HepG2 (cell line): ENCODE measurements around the gene SEC14L6. TPM values are rescaled to one million over a fixed set of nuclear protein-coding genes. Genes with fewer than 3 reads are reported as not detected.

Experiments used
- HNRNPH1 ChIP-seq: fragments of 200-400 bp; formaldehyde crosslinking; optimal IDR thresholded peaks from 2 replicates; pipeline ENCODE3; 2017; ENCODE audit warnings: mild to moderate bottlenecking, low read depth, low read length
- NR2F6 ChIP-seq, 2 experiments: IDR thresholded peaks; 2 replicates each; pipeline ENCODE4 v1.6.1; 2016; ENCODE audit warnings: antibody characterized with exemption in 1 of 2, mild to moderate bottlenecking in 1 of 2
- POLR2G ChIP-seq: fragments of 200-400 bp; formaldehyde crosslinking; IDR thresholded peaks from 2 replicates; pipeline ENCODE4 v1.6.1; 2018; ENCODE audit warnings: mild to moderate bottlenecking, low read depth, low read length, moderate library complexity
- SALL2 ChIP-seq: sonication (generic); formaldehyde crosslinking; IDR thresholded peaks from 2 replicates; pipeline ENCODE4 v1.8.1; 2023; ENCODE audit warnings: mild to moderate bottlenecking, missing genetic modification reagents, inconsistent platforms
- SMC3 ChIP-seq: IDR thresholded peaks from 2 replicates; pipeline ENCODE4 v1.6.1; 2011; ENCODE audit warnings: low read length, improper control_type of control experiment
- SP5 ChIP-seq: IDR thresholded peaks from 2 replicates; pipeline ENCODE4 v1.6.1; 2016; ENCODE audit warnings: low read depth, borderline replicate concordance
- ZNF280B ChIP-seq: sonication (generic); formaldehyde crosslinking; IDR thresholded peaks from 2 replicates; pipeline ENCODE4 v1.5.0; 2020; ENCODE audit warnings: missing genetic modification reagents, mild to moderate bottlenecking, borderline replicate concordance
- polyA plus RNA-seq, 8 experiments: library from polyadenylated mRNA; depleted of rRNA in 3 of 8; stranded (reverse) in 7 of 8; unstranded in 1 of 8; fragments of >200 nt; fragmentation: Illumina TruSeq in 4 of 8; extraction: Trizol in 4 of 8; gene quantifications; 2 replicates each; pipeline versions ENCODE4 v1.2.1 to v1.2.3, GENCODE V29; 2011 to 2016; ENCODE audit warnings: low read depth in 4 of 8, missing spikeins in 1 of 8, mixed read lengths in 1 of 8; ENCODE audit not compliant: insufficient read depth in 1 of 8
- total RNA-seq, 5 experiments: library from RNA; depleted of rRNA; stranded (reverse); fragments of >200 nt; fragmentation: Illumina TruSeq; extraction: Trizol; gene quantifications; 2 replicates each; pipeline ENCODE4 v1.2.3, GENCODE V29; 2016; ENCODE audit warnings: low read depth in 1 of 5
- TF ChIP-seq, protein P1 (sequence below): IDR thresholded peaks from 2 replicates; pipeline ENCODE4 v1.6.1; 2016; ENCODE audit warnings: mild to moderate bottlenecking
- TF ChIP-seq, protein P2 (sequence below): sonication (generic); formaldehyde crosslinking; IDR thresholded peaks from 2 replicates; pipeline ENCODE4 v1.4.0; 2020; ENCODE audit warnings: missing genetic modification reagents

SEC14L6 gene
- total and polyA plus RNA-seq, 2 of the 13 experiments (the other 11 are each of a cell fraction or from before 2014, with no cell fraction given): 0.09 to 9.3 TPM

GRCh38 chr22:30516273-30516672 is 30.3 kb downstream of the SEC14L6 start (continued):
- TF ChIP-seq, protein P1, sequence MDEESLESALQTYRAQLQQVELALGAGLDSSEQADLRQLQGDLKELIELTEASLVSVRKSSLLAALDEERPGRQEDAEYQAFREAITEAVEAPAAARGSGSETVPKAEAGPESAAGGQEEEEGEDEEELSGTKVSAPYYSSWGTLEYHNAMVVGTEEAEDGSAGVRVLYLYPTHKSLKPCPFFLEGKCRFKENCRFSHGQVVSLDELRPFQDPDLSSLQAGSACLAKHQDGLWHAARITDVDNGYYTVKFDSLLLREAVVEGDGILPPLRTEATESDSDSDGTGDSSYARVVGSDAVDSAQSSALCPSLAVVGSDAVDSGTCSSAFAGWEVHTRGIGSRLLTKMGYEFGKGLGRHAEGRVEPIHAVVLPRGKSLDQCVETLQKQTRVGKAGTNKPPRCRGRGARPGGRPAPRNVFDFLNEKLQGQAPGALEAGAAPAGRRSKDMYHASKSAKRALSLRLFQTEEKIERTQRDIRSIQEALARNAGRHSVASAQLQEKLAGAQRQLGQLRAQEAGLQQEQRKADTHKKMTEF (CRISPR knock-in tag): no peak
- TF ChIP-seq SP5 (CRISPR knock-in tag) (peak; percentile 49; the same call in 1 of the 2 replicates), SALL2 (no peak), ZNF280B (CRISPR knock-in tag) (no peak), POLR2G (no peak), SMC3 (0 out of 2 replicates have a peak, but pooled peaks have one; percentile 3), NR2F6 (IDR thresholded peaks at IDR 0.05) (no peak; the same call in 1 of the 2 replicates), NR2F6 (CRISPR knock-in tag; IDR thresholded peaks at IDR 0.05) (peak; percentile 63; the same call in 1 of the 2 replicates), HNRNPH1 (no peak)
- TF ChIP-seq, protein P2, sequence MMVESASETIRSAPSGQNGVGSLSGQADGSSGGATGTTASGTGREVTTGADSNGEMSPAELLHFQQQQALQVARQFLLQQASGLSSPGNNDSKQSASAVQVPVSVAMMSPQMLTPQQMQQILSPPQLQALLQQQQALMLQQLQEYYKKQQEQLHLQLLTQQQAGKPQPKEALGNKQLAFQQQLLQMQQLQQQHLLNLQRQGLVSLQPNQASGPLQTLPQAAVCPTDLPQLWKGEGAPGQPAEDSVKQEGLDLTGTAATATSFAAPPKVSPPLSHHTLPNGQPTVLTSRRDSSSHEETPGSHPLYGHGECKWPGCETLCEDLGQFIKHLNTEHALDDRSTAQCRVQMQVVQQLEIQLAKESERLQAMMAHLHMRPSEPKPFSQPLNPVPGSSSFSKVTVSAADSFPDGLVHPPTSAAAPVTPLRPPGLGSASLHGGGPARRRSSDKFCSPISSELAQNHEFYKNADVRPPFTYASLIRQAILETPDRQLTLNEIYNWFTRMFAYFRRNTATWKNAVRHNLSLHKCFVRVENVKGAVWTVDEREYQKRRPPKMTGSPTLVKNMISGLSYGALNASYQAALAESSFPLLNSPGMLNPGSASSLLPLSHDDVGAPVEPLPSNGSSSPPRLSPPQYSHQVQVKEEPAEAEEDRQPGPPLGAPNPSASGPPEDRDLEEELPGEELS: no peak
